ENCODE data around the gene PLEKHH2.

- TF ChIP-seq CTCF (conservative IDR thresholded peaks at IDR 0.05; ENCODE audit: low read depth in 2 of 2) (no peak), EZH2 (IDR thresholded peaks at IDR 0.05; ENCODE audit: low read depth, unreplicated experiment) (no peak), POLR2AphosphoS5 (IDR thresholded peaks at IDR 0.05; ENCODE audit: low read depth) (no peak), JUNB (IDR thresholded peaks at IDR 0.05; ENCODE audit: unreplicated experiment) (no peak)
Observed at GRCh38 chr2:43657241-43657640, 20.2 kb downstream of the PLEKHH2 start.
